Fibroblast of villous mesenchyme (primary cell): ENCODE measurements around the gene SEMA4A. TPM values are rescaled to one million over a fixed set of nuclear protein-coding genes. Genes with fewer than 3 reads are reported as not detected.

Source experiments
- DNase-seq: peaks from one replicate; pipeline ENCODE4 v3.0.0-alpha.2; 2010; ENCODE audit warnings: low read depth
- H3K4me3 ChIP-seq: 2 replicates; pipeline ENCODE4 v1.5.1; 2011; ENCODE audit warnings: low read depth, mild to moderate bottlenecking, low read length
- CTCF ChIP-seq: IDR thresholded peaks from 2 replicates; pipeline ENCODE4 v1.5.1; 2012; ENCODE audit warnings: low read depth, mild to moderate bottlenecking, low read length; ENCODE audit not compliant: insufficient read depth
- total RNA-seq: library from RNA; depleted of rRNA; stranded (reverse); fragments of >200 nt; gene quantifications from 2 replicates; pipeline ENCODE4 v1.2.3, GENCODE V29; 2012

Gene SEMA4A
- total RNA-seq: 0.43 and 0.64 TPM in 2 replicates

DNA sequence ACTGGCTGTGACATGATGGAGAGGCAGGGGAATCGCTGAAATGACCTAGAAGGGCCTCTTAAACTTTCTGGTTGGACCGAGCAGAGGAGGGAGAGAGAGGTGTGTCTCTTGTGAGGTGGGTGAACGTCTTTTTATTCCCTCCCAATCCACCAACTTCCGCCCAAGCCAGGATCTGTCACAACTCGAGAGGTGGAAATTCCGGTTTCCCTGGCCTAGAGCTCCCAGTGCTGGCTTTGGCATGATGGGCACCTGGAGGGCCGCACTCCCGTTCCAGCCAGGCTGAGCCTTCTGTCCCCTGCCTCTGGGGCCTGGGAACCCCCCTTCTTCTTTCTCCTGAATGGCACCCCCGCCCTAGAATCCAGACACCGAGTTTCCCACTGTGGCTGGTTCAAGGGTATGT is at the start of gene SEMA4A:
TSS of gene SEMA4A (plus strand) at position 224 of the 400 bp plus-strand sequence. CDS start 994 bp downstream, outside the sequence.
- TF ChIP-seq CTCF: no peak
- no peak for DNase-seq
- no peak within 1 kb of the TSS for H3K4me3 ChIP-seq

- H3K4me3 ChIP-seq: no peak overlapping the region
- no peak for TF ChIP-seq CTCF
- peak; percentile 83 for DNase-seq
These were observed 49.1 kb upstream of the SEMA4A start for GRCh38 chr1:156104065-156104810.

GRCh38 chr1:156104861-156105832 is 48.2 kb upstream of the SEMA4A start:
- H3K4me3 ChIP-seq: no peak overlapping the region
- peak; percentile 14 for TF ChIP-seq CTCF
- peak; percentile 68 for DNase-seq

- H3K4me3 ChIP-seq: no peak overlapping the region
- peak; percentile 51 for DNase-seq
- TF ChIP-seq CTCF: no peak
These were observed 46.5 kb upstream of the SEMA4A start for GRCh38 chr1:156106624-156107488.

- TF ChIP-seq CTCF: no peak
- no peak for DNase-seq
- no peak overlapping the region for H3K4me3 ChIP-seq
These were observed 45.3 kb upstream of the SEMA4A start for GRCh38 chr1:156108057-156108456.

- TF ChIP-seq CTCF: no peak
- DNase-seq: no peak
- no peak overlapping the region for H3K4me3 ChIP-seq
These were observed 44.6 kb upstream of the SEMA4A start for GRCh38 chr1:156108664-156109241.
